ENCODE results near the gene RFX8. TPM values are rescaled to one million over a fixed set of nuclear protein-coding genes. Genes with fewer than 3 reads are reported as not detected.

RFX8 gene
- total and polyA plus RNA-seq, 2 of the 8 experiments (the other 6 are each of a cell fraction or from before 2014, with no cell fraction given), result 0.60 to 0.97 TPM

DNA sequence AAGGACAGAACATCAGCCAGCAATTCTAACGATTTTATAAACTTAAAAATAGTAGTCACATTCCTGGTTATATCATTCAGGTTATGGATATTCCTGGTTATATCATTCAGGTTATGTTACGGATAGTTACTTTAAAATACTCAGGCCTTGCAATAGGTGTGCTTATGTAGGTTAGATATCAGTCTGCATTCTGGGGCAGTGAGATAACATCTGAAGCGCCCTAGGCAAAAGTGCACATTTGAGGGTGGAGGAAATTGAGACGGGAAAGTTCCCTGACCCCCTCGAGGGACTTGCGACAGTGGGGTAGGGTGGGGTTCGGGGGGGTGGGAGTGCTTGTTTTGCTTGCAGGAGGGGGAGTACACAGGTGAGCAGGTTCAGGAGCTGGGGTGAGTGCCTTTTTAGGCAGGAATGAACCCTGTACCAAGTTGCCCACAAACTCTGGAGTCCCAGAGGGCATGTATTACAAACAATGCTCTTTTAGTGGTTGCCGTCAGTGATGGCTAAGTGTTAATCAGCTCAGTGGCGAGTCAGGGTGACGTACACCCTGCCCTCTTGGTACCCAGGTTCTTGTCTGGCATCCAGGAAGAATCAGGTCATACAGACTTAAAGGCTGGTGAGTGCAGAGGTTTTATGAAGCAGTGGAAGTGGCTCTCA, 119.4 kb downstream of the RFX8 start:
- Histone ChIP-seq H2AFZ (ENCODE audit: low read length) (no peak overlapping the region), H3K4ac (replicated peaks; ENCODE audit: insufficient read length, low read depth, low read length) (no peak overlapping the region), H3K4me3 (ENCODE audit: extremely low read depth in 1 of 4, insufficient read depth in 2 of 4, low read depth in 3 of 4, low read length in 4 of 4) (no peak overlapping the region), H2BK12ac (ENCODE audit: low read depth, low read length) (no peak overlapping the region; the same call in 1 of the 2 replicates), H3K9ac (replicated peaks in 1 of 4; ENCODE audit: extremely low read depth in 1 of 4, low read depth in 3 of 4, low read length in 3 of 4) (no peak overlapping the region), H4K91ac (replicated peaks; ENCODE audit: insufficient read length, low read length) (no peak overlapping the region), H2AK5ac (ENCODE audit: low read depth, low read length) (no peak overlapping the region), H3K4me2 (ENCODE audit: insufficient read depth in 1 of 2, low read depth in 2 of 2, low read length in 2 of 2) (no peak overlapping the region), H4K8ac (ENCODE audit: extremely low read depth, insufficient read depth, low read length) (peak overlapping the region; percentile 7; the same call in 1 of the 2 replicates), H2BK20ac (ENCODE audit: low read length) (no peak overlapping the region), H2BK5ac (ENCODE audit: low read depth, low read length) (no peak overlapping the region), H3K56ac (replicated peaks; ENCODE audit: insufficient read length, low read depth, low read length) (no peak overlapping the region), H3K9me3 (ENCODE audit: insufficient read depth in 2 of 2, low read depth in 1 of 2, low read length in 1 of 2) (no peaks in the 10 kb centered on the region), H2BK120ac (replicated peaks; ENCODE audit: low read depth, low read length) (no peak overlapping the region), H3K14ac (ENCODE audit: insufficient read length) (no peak overlapping the region), H3K27me3 (replicated peaks in 1 of 4; ENCODE audit: control insufficient read depth in 3 of 4, extremely low read depth in 1 of 4, insufficient read depth in 3 of 4, low read length in 3 of 4) (no peaks in the 10 kb centered on the region), H3K79me2 (ENCODE audit: control insufficient read depth in 1 of 2, insufficient read depth in 2 of 2, low read length in 2 of 2) (no peaks in the 10 kb centered on the region), H4K5ac (ENCODE audit: insufficient read length, low read depth, low read length) (no peak overlapping the region), H3K27ac (ENCODE audit: low read depth, low read length) (no peak overlapping the region), H4K20me1 (replicated peaks in 1 of 2; ENCODE audit: control insufficient read depth in 1 of 2, insufficient read depth in 2 of 2, low read length in 2 of 2) (no peaks in the 10 kb centered on the region), H3K23ac (ENCODE audit: insufficient read length) (no peak overlapping the region), H2BK15ac (ENCODE audit: low read length) (no peak overlapping the region), H3K23me2 (ENCODE audit: low read depth, low read length) (no peaks in the 10 kb centered on the region), H3K79me1 (ENCODE audit: low read depth, low read length) (no peaks in the 10 kb centered on the region), H3K36me3 (ENCODE audit: control insufficient read depth in 2 of 4, insufficient read depth in 4 of 4, low read length in 3 of 4) (no peaks in the 10 kb centered on the region), H3K4me1 (replicated peaks in 1 of 4; ENCODE audit: control insufficient read depth in 3 of 4, insufficient read depth in 4 of 4, low read length in 3 of 4) (peaks cover 0 to 6% (median 2%) of the 10 kb centered on the region in 4 experiments; a peak in 5 of 7 replicates), H3K18ac (ENCODE audit: extremely low read depth, low read length) (no peak overlapping the region)
- CTCF ChIA-PET (ENCODE audit: partially characterized antibody), result interaction anchor here (0.9 to 1.4 kb wide), 3 partner anchors 9 to 32 kb away, joined by 3 to 7 read pairs (median 3); partner anchors contain the start of gene CREG2
- DNase-seq (ENCODE audit: low read depth in 1 of 2, low spot score in 2 of 2) (no peak), FAIRE-seq (no peak)
- POLR2A ChIA-PET (ENCODE audit: partially characterized antibody), result no interaction called here
- 91% methylated on average over 10 of the region's 10 CpGs; no CpG with 5 or more reads in 1 of the 2 experiments for whole genome bisulfite sequencing, 2 experiments (ENCODE audit: extremely low coverage in 1 of 2, insufficient coverage in 1 of 2, insufficient read length in 1 of 2, insufficient replicate concordance in 2 of 2, low coverage in 1 of 2, low lambda C conversion rate in 2 of 2, missing lambda C conversion rate in 1 of 2)
- TF ChIP-seq, protein P1, sequence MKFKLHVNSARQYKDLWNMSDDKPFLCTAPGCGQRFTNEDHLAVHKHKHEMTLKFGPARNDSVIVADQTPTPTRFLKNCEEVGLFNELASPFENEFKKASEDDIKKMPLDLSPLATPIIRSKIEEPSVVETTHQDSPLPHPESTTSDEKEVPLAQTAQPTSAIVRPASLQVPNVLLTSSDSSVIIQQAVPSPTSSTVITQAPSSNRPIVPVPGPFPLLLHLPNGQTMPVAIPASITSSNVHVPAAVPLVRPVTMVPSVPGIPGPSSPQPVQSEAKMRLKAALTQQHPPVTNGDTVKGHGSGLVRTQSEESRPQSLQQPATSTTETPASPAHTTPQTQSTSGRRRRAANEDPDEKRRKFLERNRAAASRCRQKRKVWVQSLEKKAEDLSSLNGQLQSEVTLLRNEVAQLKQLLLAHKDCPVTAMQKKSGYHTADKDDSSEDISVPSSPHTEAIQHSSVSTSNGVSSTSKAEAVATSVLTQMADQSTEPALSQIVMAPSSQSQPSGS (IDR thresholded peaks at IDR 0.05; ENCODE audit: low read length), result no peak
- TF ChIP-seq CEBPB (IDR thresholded peaks at IDR 0.05; ENCODE audit: low read depth, low read length), result no peak
- TF ChIP-seq CHD1 (IDR thresholded peaks at IDR 0.05; ENCODE audit: low read depth, low read length), result no peak
- no peak for TF ChIP-seq JUND (IDR thresholded peaks at IDR 0.05; ENCODE audit: low read length)
- TF ChIP-seq POU5F1 (IDR thresholded peaks at IDR 0.05; ENCODE audit: low read depth, low read length), result no peak
- no peak for TF ChIP-seq BCL11A (IDR thresholded peaks at IDR 0.05; ENCODE audit: low read depth in 2 of 2, low read length in 2 of 2)
- TF ChIP-seq KDM4A (IDR thresholded peaks at IDR 0.05; ENCODE audit: low read depth, low read length, severe bottlenecking), result no peak
- no peak for TF ChIP-seq EP300 (IDR thresholded peaks at IDR 0.05; ENCODE audit: borderline replicate concordance in 1 of 2, low read depth in 2 of 2, low read length in 2 of 2)
- TF ChIP-seq POLR2AphosphoS5 (IDR thresholded peaks at IDR 0.05; ENCODE audit: low read depth, low read length), result no peak
- no peak for TF ChIP-seq NRF1 (IDR thresholded peaks at IDR 0.05; ENCODE audit: low read depth, low read length)
- TF ChIP-seq CHD2 (IDR thresholded peaks at IDR 0.05; ENCODE audit: low read length), result no peak
- TF ChIP-seq CREB1 (IDR thresholded peaks at IDR 0.05), result no peak

Measured in H1 (cell line).